ENCODE measurements around the gene GALK2. TPM values are rescaled to one million over a fixed set of nuclear protein-coding genes. Genes with fewer than 3 reads are reported as not detected.
"Not testable (repeated sequence)": the region's sequence is repeated elsewhere in the genome, so short reads cannot be mapped to it uniquely, and the experiment has no call there.

The GALK2 gene
- total RNA-seq, 1 experiment from 2014 or later, result 27.0 TPM

GRCh38 chr15:49175582-49176397, 5.7 kb downstream of the GALK2 start:
- H3K27ac ChIP-seq (ENCODE audit: low read length); H4K20me1 ChIP-seq (ENCODE audit: insufficient read depth, low read depth, low read length); H3K9me2 ChIP-seq (replicated peaks; ENCODE audit: insufficient read depth, low read length); H3K9ac ChIP-seq (ENCODE audit: low read length); H2AFZ ChIP-seq (ENCODE audit: low read length); H3K4me2 ChIP-seq (ENCODE audit: low read depth, low read length, poor library complexity, severe bottlenecking); H3K9me3 ChIP-seq (ENCODE audit: low read length); H3K36me3 ChIP-seq (ENCODE audit: insufficient read depth, low read length); DNase-seq; H3K27me3 ChIP-seq (ENCODE audit: low read length); H3K4me3 ChIP-seq (ENCODE audit: low read length): not testable (repeated sequence)
- H3K79me2 ChIP-seq (ENCODE audit: low read length), result peaks cover 74% of the 10 kb centered on the region
- peaks cover 17% of the 10 kb centered on the region for H3K4me1 ChIP-seq (ENCODE audit: low read length)

- Histone ChIP-seq H4K20me1 (ENCODE audit: insufficient read depth, low read depth, low read length) (no peaks in the 10 kb centered on the region), H2AFZ (ENCODE audit: low read length) (no peak overlapping the region), H3K27ac (ENCODE audit: low read length) (no peak overlapping the region), H3K4me1 (ENCODE audit: low read length) (peaks cover 7% of the 10 kb centered on the region), H3K79me2 (ENCODE audit: low read length) (peaks cover 68% of the 10 kb centered on the region), H3K4me2 (ENCODE audit: low read depth, low read length, poor library complexity, severe bottlenecking) (no peak overlapping the region), H3K4me3 (ENCODE audit: low read length) (no peak overlapping the region), H3K27me3 (ENCODE audit: low read length) (no peaks in the 10 kb centered on the region), H3K9me2 (replicated peaks; ENCODE audit: insufficient read depth, low read length) (no peaks in the 10 kb centered on the region), H3K9ac (ENCODE audit: low read length) (no peak overlapping the region), H3K36me3 (ENCODE audit: insufficient read depth, low read length) (0 out of 2 replicates have a peak, but pooled peaks cover 4% of the 10 kb centered on the region), H3K9me3 (ENCODE audit: low read length) (no peaks in the 10 kb centered on the region)
- DNase-seq, result no peak
These were observed 8.4 kb downstream of the GALK2 start for GRCh38 chr15:49178497-49178896.

- Histone ChIP-seq H3K79me2 (ENCODE audit: low read length) (peaks cover 68% of the 10 kb centered on the region), H3K27me3 (ENCODE audit: low read length) (no peaks in the 10 kb centered on the region), H2AFZ (ENCODE audit: low read length) (no peak overlapping the region), H3K36me3 (ENCODE audit: insufficient read depth, low read length) (0 out of 2 replicates have a peak, but pooled peaks cover 4% of the 10 kb centered on the region), H3K9me3 (ENCODE audit: low read length) (no peaks in the 10 kb centered on the region), H3K9ac (ENCODE audit: low read length) (no peak overlapping the region), H3K4me3 (ENCODE audit: low read length) (no peak overlapping the region), H4K20me1 (ENCODE audit: insufficient read depth, low read depth, low read length) (no peaks in the 10 kb centered on the region), H3K4me1 (ENCODE audit: low read length) (peaks cover 7% of the 10 kb centered on the region), H3K4me2 (ENCODE audit: low read depth, low read length, poor library complexity, severe bottlenecking) (no peak overlapping the region), H3K27ac (ENCODE audit: low read length) (no peak overlapping the region), H3K9me2 (replicated peaks; ENCODE audit: insufficient read depth, low read length) (no peaks in the 10 kb centered on the region)
- DNase-seq, result no peak
These were observed 9.6 kb downstream of the GALK2 start for GRCh38 chr15:49179433-49180190.

- Histone ChIP-seq H3K4me1 (ENCODE audit: low read length) (peaks cover 7% of the 10 kb centered on the region), H4K20me1 (ENCODE audit: insufficient read depth, low read depth, low read length) (no peaks in the 10 kb centered on the region), H2AFZ (ENCODE audit: low read length) (no peak overlapping the region), H3K9ac (ENCODE audit: low read length) (no peak overlapping the region), H3K27me3 (ENCODE audit: low read length) (no peaks in the 10 kb centered on the region), H3K9me3 (ENCODE audit: low read length) (no peaks in the 10 kb centered on the region), H3K4me2 (ENCODE audit: low read depth, low read length, poor library complexity, severe bottlenecking) (no peak overlapping the region), H3K27ac (ENCODE audit: low read length) (no peak overlapping the region), H3K9me2 (replicated peaks; ENCODE audit: insufficient read depth, low read length) (no peaks in the 10 kb centered on the region), H3K36me3 (ENCODE audit: insufficient read depth, low read length) (0 out of 2 replicates have a peak, but pooled peaks cover 4% of the 10 kb centered on the region), H3K79me2 (ENCODE audit: low read length) (peaks cover 72% of the 10 kb centered on the region), H3K4me3 (ENCODE audit: low read length) (no peak overlapping the region)
- DNase-seq, result no peak
These were observed 12.1 kb downstream of the GALK2 start for GRCh38 chr15:49182128-49182527.

- not testable (repeated sequence) for H3K9ac ChIP-seq (ENCODE audit: low read length); H3K27ac ChIP-seq (ENCODE audit: low read length); H3K4me1 ChIP-seq (ENCODE audit: low read length); H3K4me2 ChIP-seq (ENCODE audit: low read depth, low read length, poor library complexity, severe bottlenecking); H3K9me3 ChIP-seq (ENCODE audit: low read length); DNase-seq; H3K9me2 ChIP-seq (replicated peaks; ENCODE audit: insufficient read depth, low read length); H4K20me1 ChIP-seq (ENCODE audit: insufficient read depth, low read depth, low read length); H3K36me3 ChIP-seq (ENCODE audit: insufficient read depth, low read length); H3K27me3 ChIP-seq (ENCODE audit: low read length); H2AFZ ChIP-seq (ENCODE audit: low read length); H3K4me3 ChIP-seq (ENCODE audit: low read length)
- H3K79me2 ChIP-seq (ENCODE audit: low read length), result peaks cover 79% of the 10 kb centered on the region
These were observed 13.7 kb downstream of the GALK2 start for GRCh38 chr15:49183741-49184140.

GRCh38 chr15:49185473-49185872, 15.4 kb downstream of the GALK2 start:
- Histone ChIP-seq H2AFZ (ENCODE audit: low read length) (no peak overlapping the region), H3K9me3 (ENCODE audit: low read length) (no peaks in the 10 kb centered on the region), H3K9me2 (replicated peaks; ENCODE audit: insufficient read depth, low read length) (no peaks in the 10 kb centered on the region; the same call in 1 of the 2 replicates), H3K27ac (ENCODE audit: low read length) (no peak overlapping the region), H3K4me3 (ENCODE audit: low read length) (no peak overlapping the region), H3K27me3 (ENCODE audit: low read length) (no peaks in the 10 kb centered on the region), H3K4me1 (ENCODE audit: low read length) (peaks cover 5% of the 10 kb centered on the region), H3K36me3 (ENCODE audit: insufficient read depth, low read length) (no peaks in the 10 kb centered on the region), H3K79me2 (ENCODE audit: low read length) (peaks cover 86% of the 10 kb centered on the region), H3K9ac (ENCODE audit: low read length) (no peak overlapping the region), H3K4me2 (ENCODE audit: low read depth, low read length, poor library complexity, severe bottlenecking) (no peak overlapping the region), H4K20me1 (ENCODE audit: insufficient read depth, low read depth, low read length) (no peaks in the 10 kb centered on the region)
- DNase-seq, result no peak

GRCh38 chr15:49187549-49188245, 17.6 kb downstream of the GALK2 start:
- Histone ChIP-seq H3K4me3 (ENCODE audit: low read length) (no peak overlapping the region), H3K4me2 (ENCODE audit: low read depth, low read length, poor library complexity, severe bottlenecking) (no peak overlapping the region), H2AFZ (ENCODE audit: low read length) (no peak overlapping the region), H3K36me3 (ENCODE audit: insufficient read depth, low read length) (no peaks in the 10 kb centered on the region), H3K79me2 (ENCODE audit: low read length) (peaks cover 91% of the 10 kb centered on the region), H3K9me2 (replicated peaks; ENCODE audit: insufficient read depth, low read length) (no peaks in the 10 kb centered on the region; the same call in 1 of the 2 replicates), H3K27me3 (ENCODE audit: low read length) (no peaks in the 10 kb centered on the region), H3K9ac (ENCODE audit: low read length) (no peak overlapping the region), H3K9me3 (ENCODE audit: low read length) (no peaks in the 10 kb centered on the region), H3K27ac (ENCODE audit: low read length) (no peak overlapping the region), H4K20me1 (ENCODE audit: insufficient read depth, low read depth, low read length) (no peaks in the 10 kb centered on the region), H3K4me1 (ENCODE audit: low read length) (peaks cover 13% of the 10 kb centered on the region)
- no peak for DNase-seq

- H3K9ac ChIP-seq (ENCODE audit: low read length), result no peak overlapping the region
- H3K4me1 ChIP-seq (ENCODE audit: low read length), result peaks cover 13% of the 10 kb centered on the region
- H3K36me3 ChIP-seq (ENCODE audit: insufficient read depth, low read length), result no peaks in the 10 kb centered on the region
- H3K27me3 ChIP-seq (ENCODE audit: low read length), result no peaks in the 10 kb centered on the region
- no peak overlapping the region for H2AFZ ChIP-seq (ENCODE audit: low read length)
- no peak for DNase-seq
- no peaks in the 10 kb centered on the region for H4K20me1 ChIP-seq (ENCODE audit: insufficient read depth, low read depth, low read length)
- no peaks in the 10 kb centered on the region; the same call in 1 of the 2 replicates for H3K9me2 ChIP-seq (replicated peaks; ENCODE audit: insufficient read depth, low read length)
- H3K4me3 ChIP-seq (ENCODE audit: low read length), result no peak overlapping the region
- H3K79me2 ChIP-seq (ENCODE audit: low read length), result peaks cover 89% of the 10 kb centered on the region
- H3K9me3 ChIP-seq (ENCODE audit: low read length), result no peaks in the 10 kb centered on the region
- no peak overlapping the region for H3K27ac ChIP-seq (ENCODE audit: low read length)
- no peak overlapping the region for H3K4me2 ChIP-seq (ENCODE audit: low read depth, low read length, poor library complexity, severe bottlenecking)
These were observed 18.9 kb downstream of the GALK2 start for GRCh38 chr15:49188933-49189332.

Data from Karpas-422 (cell line).